Esophagus muscularis mucosa (tissue), 4 donors: ENCODE measurements around the gene RRBP1. TPM values are rescaled to one million over a fixed set of nuclear protein-coding genes. Genes with fewer than 3 reads are reported as not detected.

Source experiments
- DNase-seq: peaks from one replicate; pipeline ENCODE4 v3.0.0-alpha.2; 2017; ENCODE audit errors: extremely low spot score
- H3K27ac ChIP-seq, 4 donors: fragments of 200-600 bp; sonication (generic); replicated peaks in 1 of 4; 1 replicate in 3 of 4; 2 replicates in 1 of 4; pipeline ENCODE4 v1.5.1; 2016 to 2019; ENCODE audit warnings: mild to moderate bottlenecking in 1 of 4
- H3K27me3 ChIP-seq, 4 donors: fragments of 200-600 bp; sonication (generic); one replicate each; pipeline versions ENCODE4 v1.5.1 to v1.6.0; 2016 to 2019
- H3K36me3 ChIP-seq, 4 donors: fragments of 200-600 bp; sonication (generic); one replicate each; pipeline ENCODE4 v1.5.1; 2016 to 2019
- H3K4me1 ChIP-seq, 4 donors: fragments of 200-600 bp; sonication (generic); one replicate each; pipeline ENCODE4 v1.5.1; 2016 to 2019
- H3K4me3 ChIP-seq, 4 donors: fragments of 200-600 bp; sonication (generic); 1 replicate in 2 of 4; 2 replicates in 2 of 4; pipeline ENCODE4 v1.5.1; 2016 to 2019; ENCODE audit warnings: mild to moderate bottlenecking in 4 of 4, moderate library complexity in 1 of 4
- H3K9me3 ChIP-seq, 4 donors: fragments of 200-600 bp; sonication (generic); 1 replicate in 3 of 4; 2 replicates in 1 of 4; pipeline ENCODE4 v1.5.1; 2016 to 2019
- EP300 ChIP-seq: sonication (generic); formaldehyde crosslinking; IDR thresholded peaks from one replicate; pipeline ENCODE4 v1.6.1; 2017; ENCODE audit warnings: antibody characterized with exemption
- POLR2A ChIP-seq: fragments of 450-650 bp; IDR thresholded peaks from one replicate; pipeline ENCODE4 v1.6.1; 2017; ENCODE audit warnings: antibody characterized with exemption, moderate library complexity, mild to moderate bottlenecking, low read depth
- POLR2AphosphoS5 ChIP-seq, 2 donors: sonication (generic); formaldehyde crosslinking; IDR thresholded peaks; one replicate each; pipeline ENCODE4 v1.6.1; 2017; ENCODE audit warnings: antibody characterized with exemption in 2 of 2
- WGBS: methylation state at CpG from one replicate; pipeline ENCODE4 v1.1.5; 2018; 5-methylcytosine and 5-hydroxymethylcytosine counted together
- intact Hi-C: fragments of 100-400 bp; cut with DNase I; formaldehyde crosslinking; loops from one replicate; pipeline ENCODE4 v1.15.1; 2023
- total RNA-seq, 4 donors: library from RNA; depleted of rRNA; stranded (reverse); fragments of >200 nt; gene quantifications; one replicate each; pipeline versions ENCODE4 v1.1.0 to v1.2.1, GENCODE V29; 2016
- TF ChIP-seq, protein P1 (sequence below), 3 experiments: fragments of 200-600 bp in 2 of 3; fragments of 450-650 bp in 1 of 3; sonication (generic) in 2 of 3; IDR thresholded peaks; one replicate each; pipeline ENCODE4 v1.5.1; 2017 to 2019; ENCODE audit warnings: antibody characterized with exemption in 3 of 3, mild to moderate bottlenecking in 2 of 3, moderate library complexity in 1 of 3

Gene RRBP1
- total RNA-seq, 4 donors from 2014 or later, result 61.5 to 86.6 (median 65.4) TPM

DNA sequence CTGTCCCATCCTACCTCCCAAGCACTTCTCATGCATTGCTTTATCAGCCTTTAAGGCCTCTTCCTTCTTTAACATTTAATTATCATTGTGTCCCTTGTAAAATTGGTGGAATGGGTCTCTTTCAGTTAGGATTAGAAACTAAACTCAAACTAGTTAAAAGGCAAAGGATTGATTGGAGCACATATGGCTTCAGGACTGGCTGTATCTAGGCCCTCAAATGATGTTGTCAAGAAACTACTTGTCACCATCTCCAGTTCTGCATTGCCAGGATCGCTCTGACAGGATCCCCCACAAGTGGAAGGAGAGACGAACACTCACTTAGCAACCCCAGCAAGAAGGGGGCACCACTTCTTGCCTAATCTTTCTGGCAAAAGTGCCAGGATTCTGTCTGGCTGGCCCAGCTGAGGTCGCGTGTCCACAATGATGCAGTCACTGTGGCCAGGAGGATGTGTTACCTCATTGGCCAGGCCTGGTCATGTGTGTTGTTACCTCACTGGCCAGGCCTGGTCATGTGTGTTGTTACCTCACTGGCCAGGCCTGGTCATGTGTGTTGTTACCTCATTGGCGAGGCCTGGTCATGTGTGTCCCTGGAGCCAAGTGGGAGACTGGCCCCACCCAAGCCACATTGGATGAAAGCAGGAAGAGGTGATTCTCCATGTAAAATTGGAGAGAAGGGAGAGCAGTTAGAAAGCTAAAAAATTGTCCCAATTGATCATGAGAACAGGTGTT is 22.7 kb upstream of the RRBP1 start:
- intact Hi-C loops, result no loop called here
- Histone ChIP-seq H3K4me1 (no peaks in the 10 kb centered on the region), H3K36me3 (no peaks in the 10 kb centered on the region), H3K27ac (no peak overlapping the region), H3K4me3 (no peak overlapping the region), H3K9me3 (no peaks in the 10 kb centered on the region), H3K27me3 (no peaks in the 10 kb centered on the region)
- DNase-seq, result no peak
- 98% methylated on average over 5 of the region's 5 CpGs for WGBS
- no peak for TF ChIP-seq EP300
- TF ChIP-seq, protein P1, sequence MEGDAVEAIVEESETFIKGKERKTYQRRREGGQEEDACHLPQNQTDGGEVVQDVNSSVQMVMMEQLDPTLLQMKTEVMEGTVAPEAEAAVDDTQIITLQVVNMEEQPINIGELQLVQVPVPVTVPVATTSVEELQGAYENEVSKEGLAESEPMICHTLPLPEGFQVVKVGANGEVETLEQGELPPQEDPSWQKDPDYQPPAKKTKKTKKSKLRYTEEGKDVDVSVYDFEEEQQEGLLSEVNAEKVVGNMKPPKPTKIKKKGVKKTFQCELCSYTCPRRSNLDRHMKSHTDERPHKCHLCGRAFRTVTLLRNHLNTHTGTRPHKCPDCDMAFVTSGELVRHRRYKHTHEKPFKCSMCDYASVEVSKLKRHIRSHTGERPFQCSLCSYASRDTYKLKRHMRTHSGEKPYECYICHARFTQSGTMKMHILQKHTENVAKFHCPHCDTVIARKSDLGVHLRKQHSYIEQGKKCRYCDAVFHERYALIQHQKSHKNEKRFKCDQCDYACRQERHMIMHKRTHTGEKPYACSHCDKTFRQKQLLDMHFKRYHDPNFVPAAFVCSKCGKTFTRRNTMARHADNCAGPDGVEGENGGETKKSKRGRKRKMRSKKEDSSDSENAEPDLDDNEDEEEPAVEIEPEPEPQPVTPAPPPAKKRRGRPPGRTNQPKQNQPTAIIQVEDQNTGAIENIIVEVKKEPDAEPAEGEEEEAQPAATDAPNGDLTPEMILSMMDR (IDR thresholded peaks at IDR 0.05), result no peak
- TF ChIP-seq POLR2A, result no peak
- TF ChIP-seq POLR2AphosphoS5 (IDR thresholded peaks at IDR 0.05), result no peak

DNA sequence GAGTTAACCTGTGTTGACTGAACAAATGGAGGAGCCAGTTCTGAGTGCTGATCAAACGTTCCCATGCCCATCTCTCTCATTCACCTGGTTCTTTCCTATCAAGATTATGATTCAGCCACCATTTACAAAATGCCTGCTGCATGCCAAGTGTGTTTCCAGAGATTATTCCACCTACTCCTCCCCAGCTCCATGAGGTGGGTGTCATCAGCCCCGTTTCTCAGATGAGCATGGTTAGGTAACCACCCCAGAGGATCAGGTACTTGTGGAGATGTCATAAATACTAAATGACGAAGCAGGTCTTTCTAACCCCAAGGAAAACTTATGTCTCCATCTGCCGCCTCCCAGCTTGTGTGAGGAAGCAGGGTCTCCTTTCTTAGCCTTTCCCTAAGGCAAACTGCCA is 19.8 kb upstream of the RRBP1 start:
- H3K36me3 ChIP-seq, result no peaks in the 10 kb centered on the region
- H3K27me3 ChIP-seq, result no peaks in the 10 kb centered on the region
- DNase-seq, result no peak
- WGBS, result 84% methylated on average over 4 of the region's 4 CpGs
- no peaks in the 10 kb centered on the region for H3K9me3 ChIP-seq
- intact Hi-C loops, result no loop called here
- no peaks in the 10 kb centered on the region for H3K4me1 ChIP-seq
- no peak overlapping the region for H3K27ac ChIP-seq
- TF ChIP-seq, protein P1 (IDR thresholded peaks at IDR 0.05), result no peak
- TF ChIP-seq POLR2AphosphoS5 (IDR thresholded peaks at IDR 0.05) (no peak), EP300 (no peak), POLR2A (no peak)
- no peak overlapping the region for H3K4me3 ChIP-seq

DNA sequence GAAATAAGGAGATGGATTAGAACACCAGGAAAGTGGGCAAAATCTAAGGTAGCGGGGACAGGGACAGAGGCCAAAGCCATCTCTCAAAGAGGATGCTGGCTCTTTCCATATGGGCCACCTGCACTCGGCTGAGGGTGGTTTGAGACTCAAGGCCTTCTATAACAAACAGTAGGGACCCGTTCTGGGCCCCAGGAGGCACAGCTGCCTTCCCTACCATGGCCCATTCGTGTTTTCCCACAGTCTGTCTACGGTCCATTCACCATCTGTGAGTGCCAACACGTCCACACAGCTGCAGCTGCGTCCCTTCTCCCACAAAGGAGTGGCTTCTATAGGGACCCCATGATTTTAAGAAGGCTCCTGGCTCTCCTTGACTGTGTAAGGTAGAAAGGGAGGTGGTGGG is 18.6 kb upstream of the RRBP1 start:
- no peaks in the 10 kb centered on the region for H3K36me3 ChIP-seq
- no peak overlapping the region for H3K4me3 ChIP-seq
- intact Hi-C loops, result no loop called here
- H3K27ac ChIP-seq, result no peak overlapping the region
- TF ChIP-seq, protein P1 (IDR thresholded peaks at IDR 0.05), result no peak
- TF ChIP-seq POLR2AphosphoS5 (IDR thresholded peaks at IDR 0.05) (no peak), EP300 (no peak), POLR2A (no peak)
- 84% methylated on average over 5 of the region's 7 CpGs for WGBS
- no peaks in the 10 kb centered on the region for H3K27me3 ChIP-seq
- no peak for DNase-seq
- no peaks in the 10 kb centered on the region for H3K9me3 ChIP-seq
- H3K4me1 ChIP-seq, result no peaks in the 10 kb centered on the region

DNA sequence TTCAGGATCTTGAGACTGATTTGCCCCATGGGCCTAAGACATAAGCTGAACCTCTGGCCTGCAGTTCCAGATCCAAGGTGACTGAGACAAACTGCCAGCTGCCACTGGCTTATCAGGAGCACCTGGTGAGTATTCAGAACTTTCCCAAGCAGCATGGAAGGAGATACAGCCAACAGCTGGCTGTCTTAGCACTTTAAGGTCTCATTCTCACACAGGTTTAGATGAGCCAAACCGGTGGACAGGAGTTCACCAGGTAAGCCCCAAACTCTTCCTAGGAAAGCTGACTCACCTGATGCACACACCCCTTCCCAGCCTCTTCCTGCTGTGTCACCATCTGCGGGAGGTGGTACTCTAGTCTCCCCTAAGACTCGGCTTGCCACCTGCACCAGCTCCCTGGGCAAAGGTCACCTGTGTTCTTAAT is 17.9 kb upstream of the RRBP1 start, which contains the start of gene BANF2:
BANF2 (plus strand) TSS at position 36 of the 421 bp plus-strand sequence. CDS start 25,060 bp downstream, outside the sequence.
- no peaks in the 10 kb centered on the region for H3K9me3 ChIP-seq
- H3K27me3 ChIP-seq, result no peaks in the 10 kb centered on the region
- H3K36me3 ChIP-seq, result no peaks in the 10 kb centered on the region
- DNase-seq, result no peak
- H3K4me1 ChIP-seq, result no peaks in the 10 kb centered on the region
- intact Hi-C loops, result no loop called here
- 0% methylated on average over 1 of the region's 3 CpGs for WGBS
- TF ChIP-seq POLR2AphosphoS5 (IDR thresholded peaks at IDR 0.05) (no peak), POLR2A (no peak), EP300 (no peak)
- TF ChIP-seq, protein P1 (IDR thresholded peaks at IDR 0.05), result no peak
- H3K27ac ChIP-seq, result no peak within 1 kb of the TSS
- no peak within 1 kb of the TSS for H3K4me3 ChIP-seq

DNA sequence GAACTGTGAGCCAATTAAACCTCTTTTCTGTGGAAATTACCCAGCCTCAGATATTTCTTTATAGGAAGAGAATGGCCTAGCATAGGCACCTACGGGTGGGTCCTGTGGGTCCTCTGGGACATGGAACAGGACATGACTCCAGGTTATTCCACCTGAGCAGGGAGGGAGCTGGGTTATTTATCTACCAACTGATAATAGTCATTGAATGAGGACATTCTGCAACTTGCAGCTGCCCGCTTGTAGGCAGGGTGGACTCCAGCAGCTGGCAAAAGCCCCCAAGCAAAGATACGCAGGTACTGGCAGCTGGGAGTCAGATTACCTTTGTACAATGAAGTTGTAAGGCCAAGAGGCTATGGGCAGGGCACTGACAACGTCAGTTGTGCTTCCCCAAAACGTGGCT is 16.3 kb upstream of the RRBP1 start:
- H3K4me3 ChIP-seq, result no peak overlapping the region
- no peak for DNase-seq
- intact Hi-C loops, result no loop called here
- H3K9me3 ChIP-seq, result no peaks in the 10 kb centered on the region
- no peaks in the 10 kb centered on the region for H3K36me3 ChIP-seq
- peaks cover 0 to 8% (median 8%) of the 10 kb centered on the region in 4 donors for H3K4me1 ChIP-seq
- H3K27me3 ChIP-seq, result no peaks in the 10 kb centered on the region
- 65% methylated on average over 5 of the region's 5 CpGs for WGBS
- no peak overlapping the region for H3K27ac ChIP-seq
- TF ChIP-seq POLR2A (no peak), POLR2AphosphoS5 (IDR thresholded peaks at IDR 0.05) (no peak), EP300 (no peak)
- TF ChIP-seq, protein P1 (IDR thresholded peaks at IDR 0.05), result no peak
